GM12892 (cell line): ENCODE data around the gene SHB.

ENCODE experiments used
- POLR2A ChIP-seq: IDR thresholded peaks from 2 replicates; pipeline ENCODE4 v1.6.1; 2011; ENCODE audit warnings: low read depth, low read length, control low read depth
- POLR2AphosphoS5 ChIP-seq: IDR thresholded peaks from 2 replicates; pipeline ENCODE4 v1.6.1; 2011; ENCODE audit warnings: low read depth, low read length, control low read depth
- TAF1 ChIP-seq: IDR thresholded peaks from 2 replicates; pipeline ENCODE4 v1.6.1; 2011; ENCODE audit warnings: low read depth, mild to moderate bottlenecking, control low read depth, low read length, borderline replicate concordance

DNA sequence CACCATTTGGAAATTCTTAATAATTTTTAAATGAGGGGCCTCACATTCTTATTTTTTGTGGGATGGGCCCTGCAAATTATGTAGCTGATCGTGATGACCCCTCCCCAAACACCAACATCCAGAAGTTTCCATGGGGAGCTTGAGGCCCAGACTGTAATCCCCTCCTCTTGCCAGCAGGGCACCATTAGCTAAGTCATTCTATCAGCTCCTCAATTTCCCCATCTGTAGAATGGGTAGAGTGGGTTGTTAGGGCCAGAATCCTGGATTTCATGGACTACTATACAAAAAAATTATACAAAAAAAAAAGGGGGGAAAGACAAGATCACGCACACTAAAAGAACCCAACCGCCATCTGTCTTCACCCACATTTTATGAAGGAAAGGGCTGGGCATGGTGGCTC, 38.4 kb downstream of the SHB start:
- TF ChIP-seq POLR2AphosphoS5 (no peak), TAF1 (no peak), POLR2A (no peak)
